Skin of body (tissue), 2 donors: ENCODE results near the gene CT47C1. TPM values are rescaled to one million over a fixed set of nuclear protein-coding genes. Genes with fewer than 3 reads are reported as not detected.

Experiments
- DNase-seq: peaks from one replicate; lab custom pipeline; 2025; lab: John Stamatoyannopoulos, UW
- total RNA-seq: library from RNA; depleted of rRNA; stranded (reverse); fragments of >200 nt; gene quantifications from one replicate; pipeline ENCODE4 v1.2.3, GENCODE V29; 2014

The CT47C1 gene
- total RNA-seq, 1 donor from 2014 or later: not detected

GRCh38 chrX:119073200-119073905, 560 bp downstream of the CT47C1 start:
- no peak for DNase-seq

GRCh38 chrX:119073911-119074310, 1.1 kb downstream of the CT47C1 start:
- DNase-seq: no peak

- DNase-seq: no peak
These were observed 2.7 kb downstream of the CT47C1 start for GRCh38 chrX:119075270-119076025.

- DNase-seq: no peak
These were observed 9.5 kb downstream of the CT47C1 start for GRCh38 chrX:119082278-119082677.

GRCh38 chrX:119084766-119085165, 12.0 kb downstream of the CT47C1 start:
- DNase-seq: no peak

- DNase-seq: no peak
These were observed 14.3 kb downstream of the CT47C1 start for GRCh38 chrX:119087121-119087520.

- no peak for DNase-seq
These were observed 16.8 kb downstream of the CT47C1 start for GRCh38 chrX:119089619-119090018.

- no peak for DNase-seq
These were observed 17.8 kb downstream of the CT47C1 start for GRCh38 chrX:119090627-119091026.

- DNase-seq: no peak
These were observed 21.4 kb downstream of the CT47C1 start for GRCh38 chrX:119093991-119094735.

GRCh38 chrX:119094819-119095218, 22.0 kb downstream of the CT47C1 start:
- DNase-seq: no peak

- DNase-seq: no peak
These were observed 23.1 kb downstream of the CT47C1 start for GRCh38 chrX:119095936-119096335.

- no peak for DNase-seq
These were observed 28.4 kb downstream of the CT47C1 start for GRCh38 chrX:119101168-119101567.

- no peak for DNase-seq
These were observed 33.0 kb downstream of the CT47C1 start for GRCh38 chrX:119105826-119106225.

GRCh38 chrX:119107206-119107605, 34.4 kb downstream of the CT47C1 start:
- no peak for DNase-seq

GRCh38 chrX:119118780-119119395, 46.1 kb downstream of the CT47C1 start:
- peak; percentile 47 for DNase-seq

- DNase-seq: peak; percentile 9
These were observed 48.5 kb downstream of the CT47C1 start for GRCh38 chrX:119121341-119121740.

Other genes starting within 250 kb of the CT47C1 start
- gene ZCCHC12, start 249.2 kb upstream of the CT47C1 start, total RNA-seq: 0.39 TPM
- 2.7 TPM for gene LONRF3, start 98.4 kb upstream of the CT47C1 start, total RNA-seq
- 0.10 TPM for gene KIAA1210, start 54.8 kb downstream of the CT47C1 start, total RNA-seq
- 122 TPM for gene PGRMC1, start 163.3 kb downstream of the CT47C1 start, total RNA-seq